Loucy (cell line): ENCODE data around the gene RBM17.
A peak's percentile ranks its signal among the peaks of the same experiment; 100 is the strongest.

Source experiments
- H2AFZ ChIP-seq: fragments of 200-600 bp; sonication (generic); 2 replicates; pipeline ENCODE4 v1.6.0; 2016; ENCODE audit warnings: antibody characterized with exemption, mild to moderate bottlenecking, low read length, moderate library complexity
- H3F3A ChIP-seq: fragments of 200-600 bp; 2 replicates; pipeline ENCODE4 v1.6.0; 2016; ENCODE audit warnings: antibody characterized with exemption, low read depth, mild to moderate bottlenecking
- H3K27me3 ChIP-seq: fragments of 200-600 bp; sonication (generic); 2 replicates; pipeline ENCODE4 v1.6.1; 2014; ENCODE audit warnings: low read length, mild to moderate bottlenecking; ENCODE audit not compliant: insufficient read depth, poor library complexity, severe bottlenecking
- H3K36me3 ChIP-seq: fragments of 200-600 bp; sonication (generic); 2 replicates; pipeline ENCODE4 v1.6.1; 2016; ENCODE audit warnings: low read length; ENCODE audit not compliant: insufficient read depth
- H3K4me1 ChIP-seq: fragments of 200-600 bp; sonication (generic); 2 replicates; pipeline ENCODE4 v1.5.1; 2014; ENCODE audit warnings: low read length, mild to moderate bottlenecking; ENCODE audit not compliant: insufficient read depth, poor library complexity, severe bottlenecking
- H3K4me2 ChIP-seq: fragments of 200-600 bp; sonication (generic); 2 replicates; pipeline ENCODE4 v1.6.0; 2014; ENCODE audit warnings: antibody characterized with exemption, low read length, low read depth, mild to moderate bottlenecking; ENCODE audit not compliant: poor library complexity, severe bottlenecking
- H3K4me3 ChIP-seq: fragments of 200-600 bp; sonication (generic); 2 replicates; pipeline ENCODE4 v1.5.1; 2014; ENCODE audit warnings: low read length, mild to moderate bottlenecking, mixed read lengths; ENCODE audit not compliant: poor library complexity, severe bottlenecking
- H3K79me2 ChIP-seq: fragments of 200-600 bp; sonication (generic); 2 replicates; pipeline ENCODE4 v1.6.1; 2014; ENCODE audit warnings: low read length; ENCODE audit not compliant: insufficient read depth
- H3K9ac ChIP-seq: fragments of 200-600 bp; sonication (generic); 2 replicates; pipeline ENCODE4 v1.6.0; 2014; ENCODE audit warnings: mild to moderate bottlenecking, low read depth, low read length, moderate library complexity; ENCODE audit not compliant: poor library complexity, severe bottlenecking
- H3K9me2 ChIP-seq: fragments of 200-600 bp; sonication (generic); replicated peaks from 2 replicates; pipeline ENCODE4 v1.6.1; 2016; ENCODE audit warnings: low read depth, low read length, mixed read lengths
- H3K9me3 ChIP-seq: fragments of 200-600 bp; sonication (generic); 2 replicates; pipeline ENCODE4 v1.6.1; 2014; ENCODE audit warnings: mild to moderate bottlenecking, antibody characterized with exemption, low read length, low read depth; ENCODE audit not compliant: insufficient read depth
- H4K20me1 ChIP-seq: fragments of 200-600 bp; sonication (generic); 2 replicates; pipeline ENCODE4 v1.6.0; 2014; ENCODE audit warnings: antibody characterized with exemption, low read length, mild to moderate bottlenecking; ENCODE audit not compliant: insufficient read depth, poor library complexity, severe bottlenecking
- CTCF ChIP-seq: fragments of 200-600 bp; sonication (generic); conservative IDR thresholded peaks from 2 replicates; pipeline ENCODE4 v1.5.1; 2014; ENCODE audit warnings: mild to moderate bottlenecking, antibody characterized with exemption, low read length
- EZH2phosphoT487 ChIP-seq: fragments of 200-600 bp; IDR thresholded peaks from 2 replicates; pipeline ENCODE4 v1.6.1; 2018; ENCODE audit warnings: antibody characterized with exemption, mild to moderate bottlenecking, moderate library complexity, borderline replicate concordance

RBM17 gene

GRCh38 chr10:6068422-6068821 lies 20.4 kb upstream of the RBM17 start:
- Histone ChIP-seq H2AFZ (no peak overlapping the region), H3K4me2 (peak overlapping the region; percentile 20), H3K4me3 (no peak overlapping the region), H3K9ac (no peak overlapping the region), H4K20me1 (no peaks in the 10 kb centered on the region), H3K4me1 (peaks cover 7% of the 10 kb centered on the region), H3F3A (no peaks in the 10 kb centered on the region), H3K36me3 (no peaks in the 10 kb centered on the region), H3K9me2 (no peaks in the 10 kb centered on the region), H3K9me3 (no peaks in the 10 kb centered on the region), H3K27me3 (peaks cover 11% of the 10 kb centered on the region), H3K79me2 (no peaks in the 10 kb centered on the region)
- no peak for TF ChIP-seq CTCF
- TF ChIP-seq EZH2phosphoT487, result no peak

- Histone ChIP-seq H2AFZ (no peak overlapping the region), H3K9ac (no peak overlapping the region)
Measured at GRCh38 chr10:6069081-6069931, 19.5 kb upstream of the RBM17 start.

GRCh38 chr10:6070660-6071059 lies 18.2 kb upstream of the RBM17 start:
- no peak for TF ChIP-seq EZH2phosphoT487
- TF ChIP-seq CTCF, result no peak
- H3K4me2 ChIP-seq, result no peak overlapping the region
- H3K4me3 ChIP-seq, result no peak overlapping the region
- H4K20me1 ChIP-seq, result no peaks in the 10 kb centered on the region
- H3K9me3 ChIP-seq, result no peaks in the 10 kb centered on the region
- no peaks in the 10 kb centered on the region for H3F3A ChIP-seq
- H3K79me2 ChIP-seq, result no peaks in the 10 kb centered on the region
- H3K27me3 ChIP-seq, result peaks cover 11% of the 10 kb centered on the region
- no peaks in the 10 kb centered on the region for H3K9me2 ChIP-seq
- H2AFZ ChIP-seq, result no peak overlapping the region
- H3K9ac ChIP-seq, result no peak overlapping the region
- H3K4me1 ChIP-seq, result peaks cover 7% of the 10 kb centered on the region
- no peaks in the 10 kb centered on the region for H3K36me3 ChIP-seq

More at GRCh38 chr10:6069081-6069931, 19.5 kb upstream of the RBM17 start:
- no peak for TF ChIP-seq CTCF
- no peak for TF ChIP-seq EZH2phosphoT487
- Histone ChIP-seq H3K27me3 (peaks cover 11% of the 10 kb centered on the region), H3K79me2 (no peaks in the 10 kb centered on the region), H3K4me3 (no peak overlapping the region), H4K20me1 (no peaks in the 10 kb centered on the region), H3K4me2 (no peak overlapping the region), H3K9me2 (no peaks in the 10 kb centered on the region), H3K36me3 (no peaks in the 10 kb centered on the region), H3K9me3 (no peaks in the 10 kb centered on the region), H3F3A (no peaks in the 10 kb centered on the region), H3K4me1 (peaks cover 7% of the 10 kb centered on the region)
